Measurements from ENCODE around the gene STX16.

DNA sequence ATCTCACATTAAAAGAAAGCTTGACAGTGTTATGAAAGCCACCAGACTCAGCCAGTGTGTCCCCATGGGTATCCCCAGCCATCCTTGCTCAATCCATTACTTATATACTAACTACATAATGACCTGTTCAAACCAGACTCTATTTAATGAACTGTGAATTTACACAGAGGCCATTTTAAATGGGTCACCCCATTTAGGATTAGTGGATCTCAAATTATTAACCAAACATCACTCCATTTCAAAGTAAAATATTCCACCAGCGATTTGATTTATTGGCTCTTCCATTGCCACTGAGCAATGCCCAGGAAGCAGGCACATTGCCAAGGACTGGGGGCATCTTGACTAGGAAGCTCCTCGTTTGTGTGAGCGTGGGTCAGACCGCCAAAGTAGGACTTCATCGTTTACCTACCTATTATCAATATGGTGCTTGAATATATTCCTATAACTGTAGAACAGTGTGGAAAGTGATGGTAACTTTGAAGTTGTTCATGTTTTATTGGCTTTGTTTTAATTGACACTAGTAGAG, 26.1 kb downstream of the STX16 start:
- TF ChIP-seq CTCF (IDR thresholded peaks at IDR 0.05) (no peak), NFYB (CRISPR knock-in tag; conservative IDR thresholded peaks at IDR 0.05; ENCODE audit: low read depth) (no peak), NFATC4 (CRISPR knock-in tag; IDR thresholded peaks at IDR 0.05) (no peak), ZNF232 (CRISPR knock-in tag; IDR thresholded peaks at IDR 0.05) (no peak), TEAD4 (CRISPR knock-in tag; IDR thresholded peaks at IDR 0.05) (no peak), TCF7 (CRISPR knock-in tag; IDR thresholded peaks at IDR 0.05; ENCODE audit: low read depth) (no peak)
- TF ChIP-seq, protein P1, sequence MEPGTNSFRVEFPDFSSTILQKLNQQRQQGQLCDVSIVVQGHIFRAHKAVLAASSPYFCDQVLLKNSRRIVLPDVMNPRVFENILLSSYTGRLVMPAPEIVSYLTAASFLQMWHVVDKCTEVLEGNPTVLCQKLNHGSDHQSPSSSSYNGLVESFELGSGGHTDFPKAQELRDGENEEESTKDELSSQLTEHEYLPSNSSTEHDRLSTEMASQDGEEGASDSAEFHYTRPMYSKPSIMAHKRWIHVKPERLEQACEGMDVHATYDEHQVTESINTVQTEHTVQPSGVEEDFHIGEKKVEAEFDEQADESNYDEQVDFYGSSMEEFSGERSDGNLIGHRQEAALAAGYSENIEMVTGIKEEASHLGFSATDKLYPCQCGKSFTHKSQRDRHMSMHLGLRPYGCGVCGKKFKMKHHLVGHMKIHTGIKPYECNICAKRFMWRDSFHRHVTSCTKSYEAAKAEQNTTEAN (CRISPR knock-in tag; IDR thresholded peaks at IDR 0.05): no peak
- TF ChIP-seq, protein P2, sequence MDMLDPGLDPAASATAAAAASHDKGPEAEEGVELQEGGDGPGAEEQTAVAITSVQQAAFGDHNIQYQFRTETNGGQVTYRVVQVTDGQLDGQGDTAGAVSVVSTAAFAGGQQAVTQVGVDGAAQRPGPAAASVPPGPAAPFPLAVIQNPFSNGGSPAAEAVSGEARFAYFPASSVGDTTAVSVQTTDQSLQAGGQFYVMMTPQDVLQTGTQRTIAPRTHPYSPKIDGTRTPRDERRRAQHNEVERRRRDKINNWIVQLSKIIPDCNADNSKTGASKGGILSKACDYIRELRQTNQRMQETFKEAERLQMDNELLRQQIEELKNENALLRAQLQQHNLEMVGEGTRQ (CRISPR knock-in tag; IDR thresholded peaks at IDR 0.05): no peak

Data from WTC11 (cell line).